ENCODE results near the gene TAB2.
"Not testable (repeated sequence)": the region's sequence is repeated elsewhere in the genome, so short reads cannot be mapped to it uniquely, and the experiment has no call there.

TAB2 gene

DNA sequence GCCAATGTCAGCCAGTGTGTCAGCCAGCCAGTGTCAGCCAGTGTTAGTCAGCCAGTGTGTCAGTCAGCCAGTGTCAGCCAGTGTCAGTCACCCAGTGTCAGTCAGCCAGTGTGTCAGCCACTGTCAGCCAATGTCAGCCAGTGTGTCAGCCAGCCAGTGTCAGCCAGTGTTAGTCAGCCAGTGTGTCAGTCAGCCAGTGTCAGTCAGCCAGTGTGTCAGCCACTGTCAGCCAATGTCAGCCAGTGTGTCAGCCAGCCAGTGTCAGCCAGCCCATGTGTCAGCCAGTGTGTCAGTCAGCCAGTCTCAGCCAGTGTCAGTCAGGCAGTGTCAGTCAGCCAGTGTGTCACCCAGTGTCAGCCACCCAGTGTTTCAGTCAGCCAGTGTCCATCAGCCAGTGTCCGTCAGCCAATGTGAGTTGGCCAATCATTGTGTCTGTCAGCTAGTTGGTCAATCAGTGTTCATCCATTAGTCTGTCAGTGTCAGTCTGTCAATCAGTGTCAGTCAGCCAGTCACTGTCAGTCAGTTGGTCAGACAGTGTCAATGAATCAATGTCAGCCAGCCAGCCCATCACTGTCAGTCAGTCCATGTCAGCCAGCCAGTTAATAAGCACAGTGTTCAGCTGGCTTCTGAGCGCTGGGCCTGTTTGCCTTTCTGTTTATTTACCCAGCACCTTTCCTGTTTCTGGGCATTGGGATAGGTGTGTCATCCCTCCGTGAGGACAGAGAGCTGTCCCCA lies 127.0 kb downstream of the TAB2 start:
- not testable (repeated sequence) for DNase-seq (ENCODE audit: low read depth)

DNA sequence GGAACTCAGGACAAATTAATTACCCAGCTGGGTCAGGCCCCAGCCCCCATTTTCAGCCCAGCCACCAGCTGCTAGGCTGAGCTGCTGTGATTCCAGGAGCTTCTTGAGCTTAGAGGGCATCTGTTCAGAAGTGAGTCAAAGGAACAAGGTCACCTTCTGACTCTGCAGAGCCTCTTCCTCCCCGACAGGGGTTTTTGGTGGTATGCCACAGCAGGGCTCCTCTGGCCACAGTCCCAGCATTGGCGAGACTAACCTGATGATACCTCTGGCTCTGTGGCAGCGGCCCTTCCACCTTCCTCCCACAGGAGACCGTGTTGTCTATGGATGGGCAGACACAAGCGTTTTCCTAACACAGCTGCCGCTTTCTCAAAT lies 127.6 kb downstream of the TAB2 start:
- DNase-seq (ENCODE audit: low read depth) = no peak

DNA sequence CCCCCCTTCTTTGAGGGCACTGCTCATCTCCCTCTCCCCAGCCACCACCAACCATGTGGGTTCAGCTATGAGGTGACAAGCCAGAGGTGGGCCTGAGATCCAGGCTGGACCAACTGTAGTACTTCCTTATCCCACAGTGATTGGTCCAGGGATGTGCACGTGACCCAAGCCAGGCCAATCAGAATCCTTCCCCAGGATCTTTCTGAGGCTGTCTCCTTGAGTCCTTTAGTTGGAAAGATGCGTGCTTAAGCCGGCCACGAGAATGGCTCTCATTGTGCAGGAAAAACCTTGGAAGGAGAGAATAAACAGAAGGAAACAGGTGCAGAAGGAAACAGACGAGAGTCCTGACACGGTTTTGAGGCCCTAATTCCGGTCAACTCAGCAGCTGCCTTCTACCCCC lies 128.1 kb downstream of the TAB2 start:
- DNase-seq (ENCODE audit: low read depth) = no peak

DNA sequence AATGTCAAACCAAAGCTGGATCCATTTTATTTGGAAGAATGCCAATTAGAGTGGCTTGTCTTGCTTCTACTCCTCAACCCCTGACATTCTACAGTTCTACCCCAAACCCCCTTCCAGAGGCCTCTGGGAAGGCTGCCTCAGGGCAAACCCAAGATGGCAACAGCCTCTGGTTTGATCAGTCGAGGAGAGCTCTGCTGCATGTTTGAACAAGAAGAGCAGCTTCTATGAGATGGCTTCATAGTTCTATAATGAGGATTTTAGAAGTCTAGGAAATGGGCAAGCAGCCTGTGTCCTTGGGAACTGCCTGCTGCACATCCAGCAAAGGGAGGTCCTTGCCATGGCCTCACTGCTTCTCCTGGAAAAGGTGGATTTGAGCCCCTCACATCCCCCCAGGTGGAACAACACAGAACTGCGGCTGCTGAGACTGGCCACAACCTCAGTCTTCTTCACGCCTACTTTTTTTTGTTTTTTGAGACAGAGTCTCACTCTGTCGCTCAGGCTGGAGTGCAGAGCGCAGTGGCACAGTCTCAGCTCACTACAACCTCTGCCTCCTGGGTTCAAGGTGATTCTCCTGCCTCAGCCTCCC lies 129.4 kb downstream of the TAB2 start:
- no peak for DNase-seq (ENCODE audit: low read depth)

DNA sequence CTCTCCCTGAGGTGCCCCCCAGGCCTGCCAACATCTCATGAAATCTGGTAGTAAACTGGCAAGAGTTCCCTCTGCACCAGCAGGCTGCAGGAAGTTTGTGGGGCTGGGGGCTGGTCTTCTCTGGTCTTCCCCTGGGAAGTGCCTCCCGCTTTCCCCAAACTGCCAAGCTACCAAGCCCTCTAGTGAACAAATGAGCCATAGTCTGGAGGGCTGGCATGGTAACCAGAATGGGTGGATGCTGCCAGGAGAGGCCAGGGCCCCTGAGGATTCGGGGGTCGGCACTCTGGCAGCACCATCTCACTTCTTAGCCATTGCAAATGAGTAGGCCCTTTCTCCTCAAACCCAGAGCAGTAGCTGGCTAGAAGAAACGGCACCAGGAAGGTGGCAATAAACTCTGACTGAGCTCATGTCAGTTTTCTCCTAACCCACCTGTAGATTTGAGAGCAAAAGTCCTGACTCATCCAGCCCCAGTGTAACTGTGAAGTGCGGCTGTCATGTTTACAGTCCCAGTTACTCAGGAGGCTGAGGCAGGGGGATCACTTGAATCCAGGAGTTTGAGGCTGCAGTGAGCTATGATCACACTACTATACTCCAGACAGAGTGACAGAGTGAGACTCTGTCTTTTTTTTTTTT lies 131.4 kb downstream of the TAB2 start:
- no peak for DNase-seq (ENCODE audit: low read depth)

DNA sequence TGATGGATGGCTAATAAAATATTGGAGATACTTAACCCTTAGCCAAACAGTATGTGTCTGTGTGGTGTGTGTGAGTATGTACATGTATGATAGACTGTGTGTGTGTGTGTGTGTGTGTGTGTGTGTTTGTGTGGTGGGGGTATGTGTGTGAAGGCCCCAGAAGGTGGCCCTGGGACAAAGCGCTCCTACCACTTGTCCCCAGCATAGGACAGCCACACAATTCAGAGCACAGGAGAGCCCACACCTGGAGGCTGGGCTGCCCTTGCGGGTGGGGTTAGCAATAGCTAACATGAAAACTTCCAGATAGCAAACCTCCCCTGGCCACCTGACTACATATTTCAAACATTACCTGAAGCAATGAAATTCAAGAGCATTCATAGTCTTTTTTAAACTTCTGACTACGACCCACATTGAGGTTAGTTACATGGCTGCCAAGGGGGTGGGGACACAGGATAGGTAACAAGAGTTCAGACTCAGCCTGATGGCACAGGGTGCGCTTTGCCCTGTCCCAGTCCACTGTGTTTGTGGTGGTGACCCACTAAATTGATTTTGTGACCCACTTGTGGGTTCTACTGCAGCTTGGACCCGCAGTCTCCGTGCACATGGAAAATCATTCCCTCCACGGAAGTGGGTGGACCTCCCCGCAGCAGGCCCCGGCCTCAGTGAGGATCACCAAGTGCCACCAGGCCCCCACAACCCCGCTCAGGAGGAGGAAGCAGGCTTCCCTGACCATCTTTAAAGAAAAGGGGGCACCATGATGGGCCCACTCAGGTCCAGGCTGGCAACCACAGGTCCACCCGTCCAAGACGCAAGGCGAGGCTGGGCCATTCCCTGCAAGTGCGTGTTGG lies 132.5 kb downstream of the TAB2 start:
- DNase-seq (ENCODE audit: low read depth) = no peak

DNA sequence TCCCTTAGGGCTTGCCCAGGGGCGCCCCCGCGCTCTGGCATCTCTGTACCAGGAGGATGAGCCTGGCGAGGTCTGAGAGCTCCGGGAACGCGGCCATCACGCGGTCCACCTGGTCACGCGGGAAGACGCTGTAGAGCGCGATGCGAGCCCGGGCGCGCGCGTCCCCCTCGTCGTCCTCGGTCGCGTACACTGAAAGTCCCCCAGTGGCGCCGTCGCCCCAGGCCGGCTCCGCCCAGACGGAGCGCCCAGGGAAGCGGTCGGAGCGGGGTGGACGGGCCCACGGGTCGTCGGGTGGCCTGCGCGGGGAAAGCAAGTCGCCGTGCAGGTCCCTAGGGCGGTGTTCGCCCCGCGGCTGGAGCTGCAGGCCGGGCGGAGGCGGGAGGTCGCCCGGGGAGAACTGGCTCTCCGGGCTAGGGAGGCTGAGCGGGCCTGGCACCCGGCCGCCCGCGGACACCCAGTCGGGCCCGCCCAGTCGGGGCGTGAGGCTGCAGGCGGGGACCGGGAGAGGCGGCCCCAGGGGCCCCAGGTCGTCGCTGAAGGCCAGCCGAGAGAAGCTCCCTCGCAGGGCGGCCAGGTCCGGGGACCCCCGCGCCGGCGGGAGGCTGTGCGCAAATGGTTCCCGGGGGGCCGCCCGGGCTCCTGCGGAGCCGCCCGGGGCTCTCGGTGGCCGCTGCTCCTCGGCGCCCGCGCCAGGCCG lies 133.3 kb downstream of the TAB2 start:
- DNase-seq (ENCODE audit: low read depth) = no peak

DNA sequence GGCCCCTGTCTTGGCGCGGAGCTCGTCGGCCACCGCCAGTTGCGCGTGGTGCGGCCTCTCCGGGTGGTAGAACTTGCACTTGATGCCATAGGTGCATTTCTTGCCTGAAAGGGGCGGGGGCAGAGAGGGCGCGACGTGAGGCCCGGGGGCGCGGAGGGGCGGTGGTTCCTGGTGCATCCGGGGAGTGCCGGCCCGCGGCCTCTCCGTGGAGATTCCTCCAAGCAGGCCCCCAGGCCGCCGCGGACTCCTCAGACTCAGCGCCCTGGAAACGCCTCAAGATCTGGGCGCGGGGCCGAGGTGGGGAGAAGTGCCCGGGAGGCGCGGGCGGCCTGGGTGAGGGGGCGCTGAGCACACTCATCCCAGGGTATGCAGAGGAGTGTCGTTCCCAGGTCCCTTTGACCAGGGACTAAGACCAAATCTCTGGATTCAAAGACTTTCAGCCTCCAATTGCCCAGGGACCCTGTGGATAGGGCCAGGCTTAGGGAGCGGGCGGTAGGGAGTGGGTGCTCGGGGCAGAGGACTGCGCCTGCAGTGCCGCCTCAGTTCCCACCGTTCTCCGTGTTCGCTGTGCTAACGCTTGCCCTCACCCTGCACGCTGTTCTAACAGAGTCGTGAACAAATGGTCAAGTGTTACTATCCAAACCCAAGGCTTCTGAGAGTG lies 134.0 kb downstream of the TAB2 start:
- DNase-seq (ENCODE audit: low read depth) = no peak

DNA sequence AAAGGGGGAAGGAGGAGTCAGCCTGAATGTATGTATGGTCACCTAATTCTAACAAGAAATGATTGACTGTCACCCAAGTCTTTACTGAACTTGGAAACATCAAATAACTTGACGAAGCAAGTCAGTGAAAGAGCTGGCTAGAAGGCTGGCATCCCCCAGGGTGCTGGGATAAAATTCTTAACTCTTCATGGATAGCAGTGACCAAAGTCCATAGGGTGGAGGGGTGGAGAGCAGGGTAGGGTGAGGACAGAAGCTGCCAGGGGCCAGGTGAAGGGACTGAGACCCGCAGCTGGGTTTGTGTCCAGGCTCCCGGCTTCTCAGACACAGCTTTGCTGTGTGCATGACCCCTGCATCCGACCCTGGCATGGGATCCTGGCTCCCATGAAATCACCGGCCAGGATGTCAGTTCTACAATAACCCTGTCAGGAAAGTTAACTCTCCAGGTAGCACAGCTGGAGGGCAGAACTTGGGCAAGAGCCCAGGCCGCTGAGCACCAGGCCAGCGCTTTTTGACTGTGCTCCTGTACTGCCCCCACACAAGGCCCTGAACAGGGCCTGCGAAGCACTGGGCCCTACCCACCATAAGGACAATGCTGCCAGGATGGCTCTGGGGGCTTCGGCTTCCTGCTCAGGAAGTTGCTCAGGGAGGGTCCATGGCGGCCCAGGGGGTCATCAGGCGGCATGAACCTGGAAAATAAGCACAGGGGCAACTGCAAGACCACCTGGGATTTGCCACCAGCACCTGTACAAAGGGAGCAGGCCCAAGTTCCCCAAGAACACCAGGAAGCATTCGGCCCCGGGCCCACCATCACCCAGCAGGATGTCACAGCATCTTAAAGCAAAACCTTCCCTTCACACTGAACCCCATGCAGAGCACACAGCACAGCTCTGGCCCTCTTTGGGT lies 134.8 kb downstream of the TAB2 start:
- DNase-seq (ENCODE audit: low read depth) = no peak

DNA sequence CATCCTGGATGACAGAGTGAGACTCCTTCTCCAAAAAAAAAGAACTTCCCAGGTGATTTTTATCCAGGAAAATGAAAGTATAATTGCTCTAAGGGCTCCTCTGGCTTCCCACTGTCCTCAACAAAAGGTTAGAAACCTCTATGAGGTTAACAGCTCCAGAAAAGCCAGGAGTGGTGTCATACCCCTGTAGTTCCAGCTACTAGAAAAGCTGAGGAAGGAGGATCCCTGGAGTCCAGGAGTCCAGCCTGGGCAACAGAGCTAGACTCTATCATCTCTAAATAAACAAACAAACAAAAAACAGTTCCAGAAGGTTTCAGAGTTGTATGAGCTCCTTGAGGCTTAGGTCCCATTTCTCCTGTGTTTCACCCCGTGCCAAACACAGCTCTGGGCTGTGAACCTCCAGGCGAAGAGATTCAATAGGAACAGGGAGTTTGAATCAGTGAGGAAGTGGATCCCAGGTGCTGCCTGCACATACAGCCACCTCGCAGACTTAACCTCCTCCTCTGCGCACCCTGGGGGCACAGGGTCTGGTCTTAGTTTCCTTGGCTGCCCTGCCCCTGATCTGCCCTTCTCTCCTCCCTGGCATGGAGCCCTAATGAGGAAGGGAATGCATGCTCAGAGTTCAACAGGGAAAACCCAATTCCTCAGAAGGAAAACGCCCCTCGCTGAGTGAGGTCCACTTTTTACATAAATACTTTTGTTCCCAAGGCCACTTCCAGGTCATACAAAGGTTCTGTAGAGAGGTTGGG lies 136.3 kb downstream of the TAB2 start:
- no peak for DNase-seq (ENCODE audit: low read depth)

DNA sequence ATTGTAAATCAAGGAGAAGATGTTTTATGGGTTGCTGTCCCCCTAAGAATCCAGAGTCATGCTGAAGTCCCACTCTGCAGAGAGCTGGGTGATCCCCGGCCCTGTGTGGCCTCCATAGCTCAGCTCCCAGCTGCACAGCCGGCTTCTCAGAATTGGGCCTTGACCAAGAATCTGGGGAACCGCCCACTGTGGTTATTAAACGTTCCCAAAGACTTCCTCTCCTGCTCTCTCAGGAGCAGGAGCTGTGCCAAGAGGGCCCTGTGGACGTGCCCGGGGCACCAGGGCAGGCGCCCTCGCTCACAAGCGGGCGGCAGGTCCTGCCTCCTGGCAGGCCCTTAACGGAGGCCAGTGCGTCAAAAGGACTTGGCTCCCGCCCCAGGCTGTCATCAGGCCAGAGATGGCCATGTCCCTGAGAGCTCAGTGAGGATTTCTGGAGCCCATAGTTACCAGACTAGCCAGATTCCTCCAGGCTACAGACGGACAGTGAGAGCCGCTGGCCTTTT lies 136.9 kb downstream of the TAB2 start:
- DNase-seq (ENCODE audit: low read depth) = no peak

DNA sequence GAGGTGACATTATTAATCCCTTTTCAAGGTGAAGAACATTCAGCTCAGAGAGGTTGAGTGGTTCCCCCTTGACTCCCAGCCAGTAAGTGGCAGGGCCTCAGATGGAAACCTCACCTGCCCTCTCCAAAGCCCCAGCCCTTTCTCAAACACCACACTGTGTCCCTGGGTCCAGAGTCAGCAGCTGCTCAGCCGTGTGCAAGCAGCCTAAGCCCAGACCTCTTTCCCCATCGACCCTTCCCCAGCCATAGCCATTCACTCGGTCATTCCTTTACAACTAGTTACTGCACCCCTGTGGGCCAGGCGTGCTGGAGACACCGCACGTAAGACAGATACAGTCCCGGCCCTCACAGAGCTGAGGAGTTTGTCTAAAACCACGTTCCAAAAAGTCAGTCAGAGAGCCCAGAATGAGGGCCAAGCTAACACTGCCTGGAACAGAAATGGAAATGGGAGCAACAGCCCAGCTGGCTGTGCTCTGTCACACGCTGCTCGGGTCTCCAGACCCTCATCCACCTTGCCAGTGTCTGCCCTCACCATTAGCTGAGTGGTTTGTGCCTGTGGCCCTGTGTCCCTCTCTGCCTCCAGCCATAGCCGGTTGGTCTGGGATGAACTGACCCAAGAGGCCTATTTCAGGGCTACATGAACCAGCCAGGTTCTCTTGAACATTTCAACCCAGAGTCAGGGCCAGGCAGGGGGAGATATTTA lies 137.7 kb downstream of the TAB2 start:
- DNase-seq (ENCODE audit: low read depth) = no peak

DNA sequence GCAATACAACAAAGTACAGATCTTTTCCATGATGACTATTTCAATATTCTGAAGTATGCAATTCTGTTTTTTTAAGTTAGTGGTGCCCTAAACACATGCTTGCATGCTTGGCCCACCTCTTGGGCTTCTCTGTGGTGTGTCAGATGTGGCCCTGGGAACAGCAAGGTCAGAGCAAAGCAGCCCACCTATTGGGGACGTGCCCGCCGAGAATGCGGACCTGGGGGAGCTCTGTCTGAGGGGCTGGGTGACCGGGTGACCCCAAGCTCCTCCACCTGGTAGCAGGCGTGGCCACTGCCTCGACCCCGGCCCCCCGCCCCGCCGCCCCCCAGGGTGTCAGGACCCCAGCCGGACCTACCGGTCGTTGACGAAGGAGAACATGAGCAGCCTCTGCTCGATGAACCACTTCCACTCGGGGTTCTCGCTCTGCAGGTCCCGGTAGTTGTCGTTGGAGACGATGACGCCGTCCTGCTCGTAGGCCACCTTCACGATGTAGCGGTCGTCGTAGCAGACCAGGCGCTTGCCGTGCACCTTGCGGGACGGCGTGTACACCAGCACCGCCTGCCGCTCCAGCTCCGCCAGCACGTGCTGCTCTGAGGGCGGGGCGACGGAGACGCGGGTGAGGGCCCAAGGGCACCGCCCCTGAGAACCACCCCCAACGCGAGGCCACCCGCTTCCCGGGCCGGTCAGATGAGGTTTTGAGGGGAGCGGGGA lies 139.0 kb downstream of the TAB2 start:
- no peak for DNase-seq (ENCODE audit: low read depth)

DNA sequence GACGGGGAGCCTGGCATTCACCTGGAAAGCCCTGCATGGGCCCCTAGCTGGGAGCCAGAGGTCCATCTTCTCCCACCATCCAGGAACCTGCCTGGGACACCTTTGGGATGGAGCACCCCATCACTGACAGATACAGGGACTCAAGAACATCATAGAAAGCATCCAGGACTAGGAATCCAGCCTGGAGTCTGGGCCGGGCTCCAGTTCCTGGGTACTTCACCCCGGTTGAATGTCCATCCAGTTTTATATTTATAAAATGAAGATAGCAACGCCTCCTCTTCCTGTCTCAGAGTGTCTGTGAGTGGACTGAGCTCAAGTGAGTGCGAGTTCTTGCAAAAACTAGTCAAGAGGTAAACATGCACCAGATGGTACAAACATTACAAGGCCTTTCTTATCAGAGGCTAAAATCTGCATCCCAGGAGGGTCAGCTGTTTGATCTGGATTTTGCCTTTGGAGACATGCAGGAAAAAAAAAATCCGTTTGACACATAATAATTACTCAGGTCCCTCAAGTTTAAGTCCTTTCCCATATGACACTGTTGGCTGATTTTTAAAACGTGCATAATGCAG lies 139.9 kb downstream of the TAB2 start:
- DNase-seq (ENCODE audit: low read depth) = no peak

DNA sequence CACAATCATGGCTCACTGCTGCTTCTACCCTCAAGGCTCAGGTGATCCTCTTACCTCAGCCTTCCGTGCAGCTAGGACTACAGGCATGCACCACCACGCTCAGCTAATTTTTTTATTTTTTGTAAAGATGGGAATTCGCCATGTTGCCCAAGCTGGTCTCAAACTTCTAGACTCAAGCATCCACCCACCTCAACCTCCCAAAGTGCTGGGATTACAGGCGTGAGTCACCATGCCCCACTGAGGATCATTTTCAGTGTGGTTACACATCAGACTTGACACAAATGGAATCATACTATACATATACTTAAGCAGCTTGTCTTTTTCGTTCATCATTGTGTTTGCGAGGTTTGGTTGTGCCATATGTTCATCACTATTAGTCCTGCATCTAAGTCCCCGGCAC lies 140.7 kb downstream of the TAB2 start:
- DNase-seq (ENCODE audit: low read depth) = no peak

DNA sequence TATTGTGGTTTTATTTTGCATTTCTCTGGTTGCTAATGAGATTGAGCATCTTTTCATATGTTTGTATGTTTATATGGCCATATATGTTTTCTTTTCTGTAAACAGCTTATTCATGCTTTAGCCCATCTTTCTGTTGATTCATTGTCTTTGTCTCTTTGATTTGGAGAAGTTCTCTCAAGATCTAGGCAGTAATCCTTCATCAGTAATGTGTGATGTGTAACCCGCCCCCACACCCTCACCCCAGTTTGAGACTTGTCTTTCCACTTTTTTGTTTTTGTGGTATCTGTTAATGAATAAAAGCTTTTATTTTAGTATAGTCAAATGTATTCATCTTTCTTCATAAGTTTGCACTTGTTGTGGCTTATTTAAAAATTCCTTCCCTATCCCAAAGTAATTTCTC lies 141.3 kb downstream of the TAB2 start:
- DNase-seq (ENCODE audit: low read depth) = no peak

DNA sequence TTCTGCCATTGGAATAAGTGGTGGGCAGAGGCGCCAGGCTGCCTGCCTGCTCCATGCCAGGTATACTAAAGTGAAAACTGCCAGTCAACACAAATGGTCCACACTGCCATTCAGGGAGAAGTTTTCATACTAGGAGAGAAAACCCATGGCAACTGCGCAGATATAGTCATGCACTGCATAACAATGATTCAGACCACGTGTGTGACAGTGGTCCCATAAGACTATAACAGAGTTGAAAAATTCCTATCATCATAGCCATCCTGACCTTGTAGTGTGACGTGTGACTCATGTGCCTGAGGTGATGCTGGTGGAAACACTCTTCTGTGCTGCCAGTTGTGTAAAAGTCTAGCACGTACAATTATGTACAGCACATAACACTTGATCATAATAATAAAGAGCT lies 142.2 kb downstream of the TAB2 start:
- no peak for DNase-seq (ENCODE audit: low read depth)

DNA sequence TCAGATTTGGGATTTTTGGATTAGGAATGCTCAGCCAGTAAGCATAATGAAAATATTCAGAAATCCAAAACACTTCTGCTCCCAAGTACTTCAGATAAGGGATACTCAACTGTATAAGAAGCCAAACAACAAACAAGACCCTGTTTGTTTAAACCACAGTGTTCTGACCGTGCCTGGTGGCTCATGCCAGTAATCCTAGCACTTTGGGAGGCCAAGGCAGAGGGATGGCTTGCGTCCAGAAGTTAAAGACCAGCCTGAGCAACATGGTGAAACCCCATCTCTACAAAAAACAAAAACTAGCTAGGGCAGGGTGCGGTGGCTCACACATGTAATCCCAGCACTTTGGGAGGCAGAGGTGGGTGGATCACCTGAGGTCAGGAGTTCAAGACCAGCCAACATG lies 142.7 kb downstream of the TAB2 start:
- DNase-seq (ENCODE audit: low read depth) = not testable (repeated sequence)

Measured in activated gamma-delta T cell treated with anti-CD3 and anti-CD28 coated beads, Interleukin-2, amount 50 U/mL, for 16 hours (primary cell).